Medulla oblongata (tissue), 1 donor: ENCODE measurements around the gene POR.
"Not testable (repeated sequence)": the region's sequence is repeated elsewhere in the genome, so short reads cannot be mapped to it uniquely, and the experiment has no call there.

Experiments used
- DNase-seq: peaks from one replicate; pipeline ENCODE4 v3.0.0-alpha.2; 2015; ENCODE audit errors: extremely low spot score

POR gene

GRCh38 chr7:75914655-75915415 is at the start of gene POR:
Gene POR, plus strand, starts transcription at chr7:75915155. Its CDS starts 38,847 bp downstream, at chr7:75954002.
- peak; percentile 97 for DNase-seq

GRCh38 chr7:75866114-75866488 is 48.9 kb upstream of the POR start:
- peak; percentile 39 for DNase-seq

GRCh38 chr7:75866489-75867389 is 48.2 kb upstream of the POR start:
- peak; percentile 80 for DNase-seq

DNA sequence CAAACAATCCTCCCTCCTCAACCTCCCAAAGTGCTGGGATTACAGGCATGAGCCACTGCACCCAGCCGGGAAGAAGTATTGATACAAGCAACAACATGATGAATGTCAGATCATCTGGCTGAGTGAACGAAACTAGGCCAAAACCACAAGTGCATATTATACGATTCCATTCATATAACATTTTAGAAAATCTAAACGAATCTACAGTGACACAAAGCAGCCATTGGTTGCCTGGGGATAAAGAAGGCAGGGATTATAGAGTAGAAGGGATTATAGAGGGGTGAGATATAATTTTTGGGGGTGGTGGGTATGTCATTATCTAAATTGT is 47.6 kb upstream of the POR start:
- no peak for DNase-seq

- DNase-seq = no peak
Observed at GRCh38 chr7:75868153-75868552, 46.8 kb upstream of the POR start.

DNA sequence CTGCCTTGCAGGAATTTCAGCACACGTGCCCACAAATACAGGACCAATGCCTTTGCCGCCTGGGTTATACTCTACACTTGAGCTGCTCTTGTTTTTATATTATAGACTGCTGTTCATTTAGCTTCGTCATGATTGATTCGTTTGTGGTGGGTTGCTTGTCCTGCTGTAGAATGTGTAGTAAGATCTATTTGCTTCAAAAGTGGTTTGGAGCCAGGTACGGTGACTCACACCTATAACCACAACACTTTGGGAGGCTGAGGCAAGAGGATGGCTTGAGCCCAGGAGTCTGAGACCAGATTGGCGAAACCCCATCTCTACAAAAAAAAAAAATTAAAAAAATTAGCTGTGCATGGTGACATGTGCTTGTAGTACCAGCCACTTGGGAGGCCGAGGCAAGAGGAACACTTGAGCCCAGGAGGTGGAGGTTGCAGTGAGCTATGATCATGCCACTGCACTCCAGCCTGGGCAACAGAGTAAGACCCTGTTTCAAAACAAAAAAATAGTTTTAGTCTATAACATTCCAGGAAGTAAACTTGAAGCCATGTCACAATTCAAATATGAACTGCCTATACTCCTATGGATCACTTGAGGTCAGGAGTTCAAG is 45.1 kb upstream of the POR start:
- no peak for DNase-seq

DNA sequence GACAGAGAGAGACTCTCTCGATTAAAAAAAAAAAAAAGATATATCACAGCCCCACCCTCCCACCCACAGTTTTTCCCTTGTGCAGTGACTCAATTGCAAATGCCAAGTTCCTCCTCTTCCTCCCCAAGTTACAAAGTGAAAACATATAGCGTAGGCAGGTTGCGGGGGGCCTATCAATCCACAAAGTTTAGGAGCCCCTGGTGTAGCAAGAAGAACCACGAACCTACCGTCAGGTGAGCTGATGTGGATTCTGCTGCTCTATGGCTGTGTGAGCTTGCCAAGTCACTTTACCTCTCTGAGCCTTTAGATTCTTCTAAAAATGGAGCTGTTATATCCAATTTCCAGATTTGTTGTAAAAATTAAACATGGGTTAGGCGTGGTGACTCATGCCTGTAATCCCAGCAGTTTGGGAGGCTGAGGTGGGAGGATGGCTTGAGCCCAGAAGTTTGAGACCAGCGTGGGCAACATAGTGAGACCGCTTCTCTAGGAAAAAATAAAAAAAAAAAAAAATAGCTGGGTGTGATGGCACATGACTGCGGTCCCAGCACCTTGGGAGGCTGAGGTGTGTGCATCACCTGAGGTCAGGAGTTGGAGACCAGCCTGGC is 44.3 kb upstream of the POR start:
- no peak for DNase-seq

- DNase-seq = no peak
Observed at GRCh38 chr7:75872073-75872782, 42.7 kb upstream of the POR start.

- not testable (repeated sequence) for DNase-seq
Observed at GRCh38 chr7:75874180-75874579, 40.8 kb upstream of the POR start.

DNA sequence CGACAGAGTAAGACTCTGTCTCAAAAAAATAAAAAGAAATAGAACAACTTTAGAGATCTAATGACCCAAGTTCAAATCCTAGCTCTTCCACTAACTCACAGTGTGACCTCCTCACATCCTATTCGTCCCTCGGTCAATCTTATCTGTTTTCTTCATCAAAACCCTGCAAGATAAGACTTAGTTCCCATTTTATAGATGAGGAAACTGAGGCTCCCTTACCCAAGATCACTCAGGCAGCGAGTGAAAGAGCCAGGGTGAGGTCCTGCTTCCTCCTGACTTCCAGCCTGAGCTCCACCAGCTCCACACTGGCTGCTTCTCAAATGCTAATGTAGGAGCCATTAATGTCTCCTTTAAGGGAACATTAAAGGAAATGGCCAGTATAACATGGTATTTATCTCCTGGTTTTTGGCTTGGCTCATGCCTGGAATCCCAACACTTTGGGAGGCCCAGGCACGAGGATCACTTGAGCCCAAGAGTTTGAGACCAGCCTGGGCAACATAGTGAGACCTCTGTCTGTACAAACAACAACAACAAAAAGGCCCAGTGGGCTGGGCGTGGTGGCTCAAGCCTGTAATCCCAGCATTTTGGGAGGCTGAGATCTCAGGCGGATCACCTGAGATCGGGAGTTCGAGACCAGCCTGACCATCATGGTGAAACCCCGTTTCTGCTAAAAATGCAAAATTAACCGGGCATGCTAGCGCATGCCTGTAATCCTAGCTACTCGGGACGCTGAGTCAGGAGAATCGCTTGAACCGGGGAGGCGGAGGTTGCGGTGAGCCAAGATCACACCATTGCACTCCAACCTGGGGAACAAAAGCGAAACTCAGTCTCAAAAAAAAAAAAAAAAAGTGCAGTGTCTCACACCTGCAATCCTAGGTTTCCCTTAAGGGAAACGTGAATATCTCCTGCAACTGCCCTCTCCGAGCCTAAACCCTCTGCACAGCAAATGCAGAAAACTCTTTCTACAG is 39.6 kb upstream of the POR start:
- DNase-seq = no peak

DNA sequence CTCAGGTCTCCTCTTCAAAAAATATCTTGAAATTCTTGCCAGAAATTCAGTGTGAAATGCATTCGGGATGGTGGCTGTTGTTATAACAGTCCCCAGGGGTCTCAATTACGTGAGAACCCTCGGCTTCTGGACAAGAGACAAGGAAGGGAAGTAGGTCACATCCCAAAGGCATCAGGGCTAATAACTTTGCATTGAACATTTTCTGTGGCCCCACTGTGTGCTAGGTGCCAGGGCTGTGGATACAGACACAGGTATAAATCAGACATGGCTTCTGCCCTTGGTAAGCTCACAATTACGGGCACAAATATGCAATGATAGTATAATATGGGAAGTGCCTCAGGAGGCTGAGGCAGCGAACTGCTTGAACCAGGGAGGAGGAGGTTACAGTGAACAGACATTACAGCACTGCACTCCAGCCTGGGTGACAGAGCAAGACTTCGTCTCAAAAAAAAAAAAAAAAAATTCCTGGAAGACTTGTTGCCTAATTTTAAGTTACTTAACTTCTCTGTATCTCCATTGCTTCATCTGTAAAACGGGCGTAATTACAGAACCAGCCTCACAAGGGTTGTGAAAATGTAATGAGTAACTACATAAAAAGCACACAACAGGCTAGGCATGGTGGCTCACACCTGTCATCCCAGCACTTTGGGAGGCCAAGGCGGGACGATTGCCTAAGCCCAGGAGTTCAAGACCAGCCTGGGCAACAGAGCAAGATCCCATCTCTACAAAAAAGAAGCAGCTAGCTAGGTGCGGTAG is 38.7 kb upstream of the POR start:
- no peak for DNase-seq

- no peak for DNase-seq
Observed at GRCh38 chr7:75878312-75878768, 36.6 kb upstream of the POR start.

DNA sequence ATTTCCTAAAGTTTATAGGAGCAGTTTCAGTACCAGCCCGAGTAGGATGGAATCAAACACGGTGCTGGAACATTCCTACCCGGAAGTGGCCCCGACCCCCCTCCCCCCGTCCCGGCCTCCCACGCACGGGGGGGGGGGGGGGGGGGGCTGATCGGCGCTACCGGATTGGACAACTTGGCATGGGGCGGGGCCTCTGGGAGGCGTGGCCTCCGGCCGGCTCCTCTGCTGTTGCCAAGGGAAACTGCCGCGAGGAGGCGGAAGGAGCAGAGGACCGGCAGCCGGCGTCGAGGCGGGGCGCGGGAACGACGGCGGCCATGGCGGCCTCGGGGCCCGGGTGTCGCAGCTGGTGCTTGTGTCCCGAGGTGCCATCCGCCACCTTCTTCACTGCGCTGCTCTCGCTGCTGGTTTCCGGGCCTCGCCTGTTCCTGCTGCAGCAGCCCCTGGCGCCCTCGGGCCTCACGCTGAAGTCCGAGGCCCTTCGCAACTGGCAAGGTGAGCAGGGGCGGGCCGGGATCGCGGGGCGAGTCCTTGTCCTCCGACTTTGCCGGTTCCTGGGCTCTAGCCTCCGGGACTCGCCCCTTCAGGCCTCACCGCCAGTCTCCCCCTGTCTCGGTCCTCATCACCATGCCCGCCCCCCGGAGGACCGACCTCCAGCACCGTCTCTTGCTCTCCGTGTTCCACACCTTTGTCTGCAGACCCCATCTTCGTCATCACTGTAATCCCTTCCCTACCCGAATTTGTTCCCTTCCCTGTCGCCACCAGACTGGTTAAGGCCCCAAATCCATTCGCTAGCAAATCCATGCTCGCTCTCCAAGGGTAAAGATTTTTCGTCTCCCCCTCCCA is 36.0 kb upstream of the POR start, which contains the start of gene RHBDD2:
Gene RHBDD2 (plus strand): TSS at position 266 of the 843 bp plus-strand sequence. CDS start 49 bp downstream, at position 315.
- DNase-seq = peak; percentile 97

DNA sequence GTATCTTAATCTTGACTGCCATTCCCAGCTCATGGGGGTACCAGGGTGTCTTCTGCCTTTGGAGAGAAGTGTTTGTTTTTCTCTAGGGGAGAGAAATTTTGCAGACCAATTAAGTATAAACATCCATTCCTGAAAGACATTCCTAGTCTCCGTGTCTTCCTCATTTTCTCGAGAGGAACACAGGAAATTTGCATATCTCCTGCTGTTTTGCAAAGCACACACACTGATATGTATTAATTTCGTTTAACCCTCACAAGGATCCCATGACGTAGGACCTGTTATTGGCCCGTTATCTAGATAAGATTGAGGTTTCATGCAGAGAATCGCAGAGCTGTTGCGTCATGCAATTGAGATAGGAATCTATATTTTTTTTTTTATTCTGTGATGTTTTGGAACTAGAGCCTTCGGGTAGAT is 35.2 kb upstream of the POR start:
- peak; percentile 10 for DNase-seq

GRCh38 chr7:75880242-75880641 is 34.7 kb upstream of the POR start:
- no peak for DNase-seq

DNA sequence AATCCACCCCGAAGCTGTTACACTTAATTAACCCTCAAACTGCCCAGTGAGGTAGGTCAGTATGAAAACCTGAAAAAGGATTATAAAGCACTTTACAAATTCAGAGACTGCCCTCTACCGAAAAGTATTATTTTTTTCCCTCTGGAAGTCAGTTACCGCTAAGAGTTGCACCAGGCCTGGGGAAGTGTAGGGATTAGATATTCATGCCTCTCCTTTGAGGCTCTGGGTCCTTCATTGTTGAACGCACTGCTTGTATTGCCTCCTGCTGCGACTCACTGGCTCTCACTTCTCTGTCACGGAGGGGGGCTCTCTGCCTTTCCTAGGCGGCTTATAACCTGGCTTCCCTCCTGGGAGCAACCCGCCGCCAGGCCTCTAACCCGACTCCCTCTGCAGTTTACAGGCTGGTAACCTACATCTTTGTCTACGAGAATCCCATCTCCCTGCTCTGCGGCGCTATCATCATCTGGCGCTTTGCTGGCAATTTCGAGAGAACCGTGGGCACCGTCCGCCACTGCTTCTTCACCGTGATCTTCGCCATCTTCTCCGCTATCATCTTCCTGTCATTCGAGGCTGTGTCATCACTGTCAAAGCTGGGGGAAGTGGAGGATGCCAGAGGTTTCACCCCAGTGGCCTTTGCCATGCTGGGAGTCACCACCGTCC is 33.4 kb upstream of the POR start:
- DNase-seq = no peak

GRCh38 chr7:75883265-75883824 is 31.6 kb upstream of the POR start:
- DNase-seq = not testable (repeated sequence)

DNA sequence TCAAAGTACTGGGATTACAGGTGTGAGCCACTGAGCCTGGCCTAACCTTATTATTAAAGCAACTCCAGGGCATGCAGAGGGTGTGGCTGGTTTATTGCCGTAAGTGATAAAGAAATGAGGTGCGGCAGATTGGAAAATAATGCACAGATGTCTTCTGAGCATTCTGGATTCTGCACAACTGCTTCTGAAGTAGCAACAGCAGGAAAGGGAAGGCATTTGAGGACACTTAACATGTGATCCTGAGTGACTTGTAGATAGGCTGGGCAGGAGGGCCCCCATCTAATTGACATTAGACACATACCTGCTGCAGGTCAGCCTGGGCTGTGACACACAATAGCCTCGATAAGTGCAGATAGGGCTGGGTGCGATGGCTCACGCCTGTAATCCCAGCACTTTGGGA is 30.5 kb upstream of the POR start:
- DNase-seq = no peak
